Eye (tissue), 1 donor: ENCODE data around the gene CTSG.
"Not testable (repeated sequence)": the region's sequence is repeated elsewhere in the genome, so short reads cannot be mapped to it uniquely, and the experiment has no call there.

ENCODE experiments used
- DNase-seq: peaks from one replicate; pipeline ENCODE4 v3.0.0-alpha.2; 2015

CTSG gene

DNA sequence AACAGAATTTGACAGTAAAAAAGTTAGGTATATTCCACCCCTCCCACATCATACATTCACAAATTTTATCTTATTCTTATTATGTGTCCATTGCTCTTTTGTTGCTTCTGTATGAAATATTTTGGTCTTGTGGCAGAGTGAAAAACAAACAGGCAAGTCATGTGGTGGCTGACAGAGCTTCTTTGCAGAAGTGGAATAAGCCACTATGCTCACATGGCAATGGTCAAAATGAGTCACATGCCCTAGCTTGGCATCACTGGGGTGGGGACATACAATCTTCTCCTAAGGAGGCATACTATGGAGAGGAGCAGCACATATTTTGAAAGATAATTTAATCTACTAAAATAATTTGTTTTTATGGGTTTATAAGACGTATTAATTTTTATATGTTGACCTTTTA, 40.3 kb downstream of the CTSG start:
- DNase-seq, result no peak

DNA sequence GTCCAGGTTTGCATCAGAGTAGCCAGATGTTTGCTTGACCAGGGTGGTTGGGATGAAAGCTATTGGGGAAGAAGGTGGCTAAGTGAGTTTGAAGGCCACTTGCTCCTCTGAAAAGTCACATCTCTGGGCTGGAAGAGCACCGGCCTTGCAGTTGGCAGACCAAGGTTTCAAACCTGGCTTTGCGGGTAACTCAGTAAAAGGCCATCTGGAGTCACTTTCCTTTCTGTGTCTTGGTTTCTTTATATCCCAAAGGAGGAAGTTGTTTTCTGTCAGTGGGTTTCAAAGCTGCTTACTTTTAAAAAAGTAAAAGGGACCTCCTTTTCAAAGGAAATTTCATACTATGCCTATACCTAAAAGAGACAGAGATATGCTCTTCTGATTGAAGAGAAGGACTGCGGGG, 41.8 kb downstream of the CTSG start:
- DNase-seq, result no peak

DNA sequence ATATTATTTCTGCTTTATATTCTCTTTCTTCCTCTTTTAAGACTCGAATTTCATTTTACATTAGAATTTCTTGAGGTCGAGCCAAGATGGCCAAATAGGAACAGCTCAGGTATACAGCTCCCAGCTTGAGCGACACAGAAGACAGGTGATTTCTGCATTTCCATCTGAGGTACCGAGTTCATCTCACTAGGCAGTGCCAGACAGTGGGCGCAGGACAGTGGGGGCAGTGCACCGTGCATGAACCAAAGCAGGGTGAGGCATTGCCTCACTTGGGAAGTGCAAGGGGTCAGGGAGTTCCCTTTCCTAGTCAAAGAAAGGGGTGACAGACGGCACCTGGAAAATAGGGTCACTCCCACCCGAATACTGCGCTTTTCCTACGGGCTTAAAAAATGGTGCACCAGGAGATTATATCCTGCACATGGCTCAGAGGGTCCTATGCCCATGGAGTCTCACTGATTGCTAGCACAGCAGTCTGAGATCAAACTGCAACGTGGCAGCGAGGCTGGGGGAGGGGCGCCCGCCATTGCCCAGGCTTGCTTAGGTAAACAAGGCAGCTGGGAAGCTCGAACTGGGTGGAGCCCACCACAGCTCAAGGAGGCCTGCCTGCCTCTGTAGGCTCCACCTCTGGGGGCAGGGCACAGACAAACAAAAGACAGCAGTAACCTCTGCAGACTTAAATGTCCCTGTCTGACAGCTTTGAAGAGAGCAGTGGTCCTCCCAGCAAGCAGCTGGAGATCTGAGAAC, 50.0 kb downstream of the CTSG start:
- DNase-seq, result not testable (repeated sequence)
